HepG2 (cell line): ENCODE data around the gene OAF. TPM values are rescaled to one million over a fixed set of nuclear protein-coding genes. Genes with fewer than 3 reads are reported as not detected.

Source experiments
- ATAC-seq: fragments of 200-7000 bp; cut with Tn5 transposase; 3 replicates; pipeline ENCODE4 v1.9.1; 2020; ENCODE audit warnings: mild to moderate bottlenecking, moderate library complexity
- BruUV-seq: library from RNA; stranded (reverse); fragments of 400-500 nt; replicated peaks from 2 replicates; lab custom pipeline; 2021; lab: Mats Ljungman, UMichigan
- CTCF ChIA-PET: fragments of 300-600 bp; formaldehyde crosslinking; extraction: SDS; loops from one replicate; lab custom pipeline; 2021; ENCODE audit warnings: low total read pairs, inconsistent platforms, low intra/inter-chr PET ratio; lab: Yijun Ruan, JAX
- POLR2A ChIA-PET: fragments of 350-600 bp; sonication (Branson Sonifier 250); formaldehyde crosslinking; loops from one replicate; lab custom pipeline; 2020; ENCODE audit warnings: antibody characterized with exemption, inconsistent platforms; lab: Yijun Ruan, JAX
- DNase-seq: peaks from one replicate; pipeline ENCODE4 v3.0.0-alpha.2; 2015; ENCODE audit warnings: low spot score
- FAIRE-seq: peaks from 3 replicates; lab custom pipeline; 2011; peaks lifted over from hg19 to GRCh38; lab: Jason Lieb, UNC
- H2AFZ ChIP-seq: one replicate; pipeline ENCODE4 v1.6.1; 2011; ENCODE audit warnings: low read length, inconsistent platforms
- H3K27ac ChIP-seq: fragments of 300-600 bp; 3 replicates; pipeline ENCODE4 v1.8.0; 2011; ENCODE audit warnings: mixed run types, mild to moderate bottlenecking, mixed read lengths, low read length, inconsistent platforms; ENCODE audit not compliant: insufficient read depth; ENCODE audit errors: extremely low read length
- H3K27me3 ChIP-seq, 2 experiments: fragments of 200-600 bp in 1 of 2; 2 replicates in 1 of 2; 3 replicates in 1 of 2; pipeline versions ENCODE4 v1.6.0 to v1.8.0; 2011; ENCODE audit warnings: low read length in 2 of 2, mild to moderate bottlenecking in 2 of 2, moderate library complexity in 2 of 2, inconsistent platforms in 1 of 2; ENCODE audit not compliant: insufficient read depth in 2 of 2, control insufficient read depth in 1 of 2
- H3K36me3 ChIP-seq, 2 experiments: fragments of 200-600 bp in 1 of 2; replicated peaks in 1 of 2; 2 replicates in 1 of 2; 3 replicates in 1 of 2; pipeline versions ENCODE4 v1.5.1 to v1.8.0; 2011; ENCODE audit warnings: low read length in 2 of 2, inconsistent platforms in 1 of 2; ENCODE audit not compliant: insufficient read depth in 2 of 2, control insufficient read depth in 1 of 2
- H3K4me1 ChIP-seq: 2 replicates; pipeline ENCODE4 v1.5.1; 2012; ENCODE audit warnings: low read length, inconsistent platforms; ENCODE audit not compliant: insufficient read depth
- H3K4me2 ChIP-seq: 2 replicates; pipeline ENCODE4 v1.6.0; 2011; ENCODE audit warnings: low read depth, low read length, inconsistent platforms
- H3K4me3 ChIP-seq, 3 experiments: fragments of 200-600 bp in 1 of 3; sonication (generic), shearing (Covaris generic) in 1 of 3; replicated peaks in 1 of 3; 2 replicates each; pipeline ENCODE4 v1.5.1; 2011 to 2016; ENCODE audit warnings: low read length in 3 of 3, inconsistent platforms in 2 of 3, low read depth in 2 of 3, mild to moderate bottlenecking in 2 of 3, control low read depth in 1 of 3, mixed read lengths in 1 of 3; ENCODE audit not compliant: insufficient read depth in 1 of 3
- H3K79me2 ChIP-seq: one replicate; pipeline ENCODE4 v1.6.1; 2011; ENCODE audit warnings: low read length, inconsistent platforms; ENCODE audit not compliant: insufficient read depth
- H3K9ac ChIP-seq: 2 replicates; pipeline ENCODE4 v1.6.0; 2011; ENCODE audit warnings: mild to moderate bottlenecking, low read depth, low read length, inconsistent platforms; ENCODE audit not compliant: insufficient read depth
- H3K9me3 ChIP-seq: 2 replicates; pipeline ENCODE4 v1.5.1; 2012; ENCODE audit warnings: mild to moderate bottlenecking, low read length
- H4K20me1 ChIP-seq: 2 replicates; pipeline ENCODE4 v1.6.0; 2011; ENCODE audit warnings: inconsistent platforms, mild to moderate bottlenecking, low read length, moderate library complexity; ENCODE audit not compliant: insufficient read depth
- CCDC6 ChIP-seq: sonication (generic); formaldehyde crosslinking; IDR thresholded peaks from 2 replicates; pipeline ENCODE4 v1.8.1; 2022; ENCODE audit warnings: mild to moderate bottlenecking, missing genetic modification reagents, moderate library complexity
- EED ChIP-seq: sonication (generic); formaldehyde crosslinking; IDR thresholded peaks from 2 replicates; pipeline ENCODE4 v1.5.0; 2020; ENCODE audit warnings: mild to moderate bottlenecking, missing genetic modification reagents
- HNRNPK ChIP-seq: fragments of 200-400 bp; formaldehyde crosslinking; IDR thresholded peaks from 2 replicates; pipeline ENCODE4 v1.6.1; 2018; ENCODE audit warnings: low read length, low read depth, moderate library complexity, mild to moderate bottlenecking; ENCODE audit not compliant: poor library complexity, severe bottlenecking
- KLF11 ChIP-seq: IDR thresholded peaks from 2 replicates; pipeline ENCODE4 v1.6.1; 2016; ENCODE audit warnings: missing compliant biosample characterization
- MED8 ChIP-seq: sonication (generic); formaldehyde crosslinking; IDR thresholded peaks from 2 replicates; pipeline ENCODE4 v1.8.1; 2023; ENCODE audit warnings: mild to moderate bottlenecking, missing genetic modification reagents; ENCODE audit not compliant: insufficient replicate concordance
- TEAD2 ChIP-seq: sonication (generic); formaldehyde crosslinking; IDR thresholded peaks from 2 replicates; pipeline ENCODE4 v1.9.0; 2021; ENCODE audit warnings: missing genetic modification reagents
- ZFP41 ChIP-seq: sonication (generic); formaldehyde crosslinking; IDR thresholded peaks from 2 replicates; pipeline ENCODE4 v1.4.0; 2020; ENCODE audit warnings: mild to moderate bottlenecking, missing genetic modification reagents, borderline replicate concordance
- ZNF44 ChIP-seq: sonication (generic); formaldehyde crosslinking; IDR thresholded peaks from 2 replicates; pipeline ENCODE4 v1.5.1; 2020; ENCODE audit warnings: mild to moderate bottlenecking, missing genetic modification reagents
- ZNF468 ChIP-seq: sonication (generic); formaldehyde crosslinking; IDR thresholded peaks from 2 replicates; pipeline ENCODE4 v1.8.0; 2022; ENCODE audit warnings: mild to moderate bottlenecking, moderate library complexity, missing genetic modification reagents
- ZNF776 ChIP-seq: sonication (generic); formaldehyde crosslinking; IDR thresholded peaks from 2 replicates; pipeline ENCODE4 v1.4.0; 2020; ENCODE audit warnings: mild to moderate bottlenecking, missing genetic modification reagents
- ZNF878 ChIP-seq: sonication (generic); formaldehyde crosslinking; IDR thresholded peaks from 2 replicates; pipeline ENCODE4 v1.8.1; 2023; ENCODE audit warnings: mild to moderate bottlenecking, missing genetic modification reagents, moderate library complexity
- WGBS: methylation state at CpG from one replicate; pipeline ENCODE4 v1.1.6; 2017; ENCODE audit warnings: low lambda C conversion rate; 5-methylcytosine and 5-hydroxymethylcytosine counted together
- in situ Hi-C: cut with HindIII; loops from 2 replicates; pipeline ENCODE4 v1.10.0; 2017; ENCODE audit warnings: low pct_unique_long_range_greater_than_20kb; ENCODE audit not compliant: extremely low pct_ligation_motif_present
- intact Hi-C: fragments of 100-400 bp; cut with micrococcal nuclease; formaldehyde crosslinking; loops from one replicate; pipeline ENCODE4 v1.10.0; 2022; ENCODE audit not compliant: unreplicated experiment
- polyA plus RNA-seq, 8 experiments: library from polyadenylated mRNA; depleted of rRNA in 3 of 8; stranded (reverse) in 7 of 8; unstranded in 1 of 8; fragments of >200 nt; fragmentation: Illumina TruSeq in 4 of 8; extraction: Trizol in 4 of 8; gene quantifications; 2 replicates each; pipeline versions ENCODE4 v1.2.1 to v1.2.3, GENCODE V29; 2011 to 2016; ENCODE audit warnings: low read depth in 4 of 8, missing spikeins in 1 of 8, mixed read lengths in 1 of 8; ENCODE audit not compliant: insufficient read depth in 1 of 8
- total RNA-seq, 5 experiments: library from RNA; depleted of rRNA; stranded (reverse); fragments of >200 nt; fragmentation: Illumina TruSeq; extraction: Trizol; gene quantifications; 2 replicates each; pipeline ENCODE4 v1.2.3, GENCODE V29; 2016; ENCODE audit warnings: low read depth in 1 of 5
- TF ChIP-seq, protein P1 (sequence below): IDR thresholded peaks from 2 replicates; pipeline ENCODE4 v1.4.0; 2020; ENCODE audit warnings: mild to moderate bottlenecking, missing genetic modification reagents
- TF ChIP-seq, protein P2 (sequence below): sonication (generic); formaldehyde crosslinking; conservative IDR thresholded peaks from 2 replicates; pipeline ENCODE4 v1.4.0; 2020; ENCODE audit warnings: missing genetic modification reagents
- TF ChIP-seq, protein P3 (sequence below): sonication (generic); formaldehyde crosslinking; IDR thresholded peaks from 2 replicates; pipeline ENCODE4 v1.4.0; 2020; ENCODE audit warnings: missing genetic modification reagents

OAF gene
- total and polyA plus RNA-seq, 2 of the 13 experiments (the other 11 are each of a cell fraction or from before 2014, with no cell fraction given) = 63.7 to 94.6 TPM

DNA sequence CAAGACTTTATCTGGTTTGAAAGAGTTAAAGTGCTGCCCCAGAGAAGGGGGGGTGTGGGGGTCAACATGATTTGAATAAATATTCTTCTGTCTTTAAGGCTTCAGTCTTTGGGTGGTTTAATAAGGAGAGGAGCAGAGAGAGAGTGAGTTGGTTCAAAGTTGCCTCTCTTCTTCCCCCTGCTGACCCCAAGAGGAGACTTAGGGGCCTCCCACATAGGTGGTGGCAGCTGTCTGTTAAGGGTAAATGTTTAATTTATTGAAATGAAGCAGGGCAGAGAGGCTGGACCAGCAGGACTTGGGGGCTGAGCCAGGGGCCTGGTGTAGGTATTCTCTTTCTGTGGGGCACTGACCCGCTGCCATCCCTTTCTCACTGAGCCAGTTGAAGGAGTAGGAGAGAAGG, 34.6 kb downstream of the OAF start (continued):
- TF ChIP-seq, protein P1, sequence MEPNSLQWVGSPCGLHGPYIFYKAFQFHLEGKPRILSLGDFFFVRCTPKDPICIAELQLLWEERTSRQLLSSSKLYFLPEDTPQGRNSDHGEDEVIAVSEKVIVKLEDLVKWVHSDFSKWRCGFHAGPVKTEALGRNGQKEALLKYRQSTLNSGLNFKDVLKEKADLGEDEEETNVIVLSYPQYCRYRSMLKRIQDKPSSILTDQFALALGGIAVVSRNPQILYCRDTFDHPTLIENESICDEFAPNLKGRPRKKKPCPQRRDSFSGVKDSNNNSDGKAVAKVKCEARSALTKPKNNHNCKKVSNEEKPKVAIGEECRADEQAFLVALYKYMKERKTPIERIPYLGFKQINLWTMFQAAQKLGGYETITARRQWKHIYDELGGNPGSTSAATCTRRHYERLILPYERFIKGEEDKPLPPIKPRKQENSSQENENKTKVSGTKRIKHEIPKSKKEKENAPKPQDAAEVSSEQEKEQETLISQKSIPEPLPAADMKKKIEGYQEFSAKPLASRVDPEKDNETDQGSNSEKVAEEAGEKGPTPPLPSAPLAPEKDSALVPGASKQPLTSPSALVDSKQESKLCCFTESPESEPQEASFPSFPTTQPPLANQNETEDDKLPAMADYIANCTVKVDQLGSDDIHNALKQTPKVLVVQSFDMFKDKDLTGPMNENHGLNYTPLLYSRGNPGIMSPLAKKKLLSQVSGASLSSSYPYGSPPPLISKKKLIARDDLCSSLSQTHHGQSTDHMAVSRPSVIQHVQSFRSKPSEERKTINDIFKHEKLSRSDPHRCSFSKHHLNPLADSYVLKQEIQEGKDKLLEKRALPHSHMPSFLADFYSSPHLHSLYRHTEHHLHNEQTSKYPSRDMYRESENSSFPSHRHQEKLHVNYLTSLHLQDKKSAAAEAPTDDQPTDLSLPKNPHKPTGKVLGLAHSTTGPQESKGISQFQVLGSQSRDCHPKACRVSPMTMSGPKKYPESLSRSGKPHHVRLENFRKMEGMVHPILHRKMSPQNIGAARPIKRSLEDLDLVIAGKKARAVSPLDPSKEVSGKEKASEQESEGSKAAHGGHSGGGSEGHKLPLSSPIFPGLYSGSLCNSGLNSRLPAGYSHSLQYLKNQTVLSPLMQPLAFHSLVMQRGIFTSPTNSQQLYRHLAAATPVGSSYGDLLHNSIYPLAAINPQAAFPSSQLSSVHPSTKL (CRISPR knock-in tag) = no peak
- no peak for TF ChIP-seq ZFP41 (CRISPR knock-in tag)

DNA sequence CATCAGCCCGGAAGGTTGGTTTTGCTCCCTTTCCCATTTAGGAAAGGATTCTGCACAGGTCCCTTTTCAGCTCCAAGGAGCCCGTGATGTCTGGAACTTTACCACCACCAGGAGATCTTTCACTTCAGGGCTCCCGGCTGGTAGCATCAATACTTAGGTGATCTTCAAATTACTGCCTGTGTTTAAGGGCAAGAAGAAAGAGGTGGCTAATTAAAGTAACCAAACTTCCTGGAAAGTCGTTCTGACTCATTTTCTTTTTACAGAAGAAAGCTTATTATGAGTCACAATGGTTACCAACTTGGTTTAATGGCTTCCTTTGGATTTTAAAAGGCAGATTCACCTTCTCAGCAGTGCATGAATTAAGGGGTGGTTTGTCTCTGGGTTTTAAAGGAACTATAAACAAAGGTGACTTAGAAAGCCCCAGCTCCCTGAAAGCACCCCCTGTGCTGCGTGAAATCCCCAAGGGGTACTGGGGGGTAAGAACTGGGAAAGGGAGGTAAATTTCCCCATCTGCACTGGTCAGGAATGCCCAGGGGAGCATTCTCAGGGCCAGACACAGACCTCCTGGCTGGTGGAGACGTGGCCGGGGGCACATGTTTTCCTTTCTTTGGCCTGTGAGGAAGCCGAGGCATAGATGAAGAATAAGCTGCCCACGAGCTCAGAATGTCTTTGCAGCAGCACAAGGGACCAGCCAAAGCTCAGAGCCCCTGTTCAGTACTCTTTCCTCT, 37.9 kb downstream of the OAF start:
- H3K79me2 ChIP-seq = no peaks in the 10 kb centered on the region
- in situ Hi-C loops (no loop called here), intact Hi-C loops (no loop called here)
- ATAC-seq (no peak), FAIRE-seq (no peak), DNase-seq (no peak)
- H3K36me3 ChIP-seq = no peaks in the 10 kb centered on the region
- POLR2A ChIA-PET = no interaction called here
- H3K4me1 ChIP-seq = no peaks in the 10 kb centered on the region
- no peak overlapping the region for H3K4me2 ChIP-seq
- peaks cover 4 to 61% of the 10 kb centered on the region in 2 experiments for H3K27me3 ChIP-seq
- H3K9ac ChIP-seq = no peak overlapping the region
- no TSS peak for BruUV-seq
- no peak overlapping the region for H2AFZ ChIP-seq
- CTCF ChIA-PET = no interaction called here
- no peaks in the 10 kb centered on the region for H4K20me1 ChIP-seq
- no peak overlapping the region for H3K27ac ChIP-seq
- no peaks in the 10 kb centered on the region for H3K9me3 ChIP-seq
- 14% methylated on average over 9 of the region's 9 CpGs for WGBS
- H3K4me3 ChIP-seq = no peak overlapping the region
- TF ChIP-seq MED8 (CRISPR knock-in tag) = no peak
- TF ChIP-seq, protein P2, sequence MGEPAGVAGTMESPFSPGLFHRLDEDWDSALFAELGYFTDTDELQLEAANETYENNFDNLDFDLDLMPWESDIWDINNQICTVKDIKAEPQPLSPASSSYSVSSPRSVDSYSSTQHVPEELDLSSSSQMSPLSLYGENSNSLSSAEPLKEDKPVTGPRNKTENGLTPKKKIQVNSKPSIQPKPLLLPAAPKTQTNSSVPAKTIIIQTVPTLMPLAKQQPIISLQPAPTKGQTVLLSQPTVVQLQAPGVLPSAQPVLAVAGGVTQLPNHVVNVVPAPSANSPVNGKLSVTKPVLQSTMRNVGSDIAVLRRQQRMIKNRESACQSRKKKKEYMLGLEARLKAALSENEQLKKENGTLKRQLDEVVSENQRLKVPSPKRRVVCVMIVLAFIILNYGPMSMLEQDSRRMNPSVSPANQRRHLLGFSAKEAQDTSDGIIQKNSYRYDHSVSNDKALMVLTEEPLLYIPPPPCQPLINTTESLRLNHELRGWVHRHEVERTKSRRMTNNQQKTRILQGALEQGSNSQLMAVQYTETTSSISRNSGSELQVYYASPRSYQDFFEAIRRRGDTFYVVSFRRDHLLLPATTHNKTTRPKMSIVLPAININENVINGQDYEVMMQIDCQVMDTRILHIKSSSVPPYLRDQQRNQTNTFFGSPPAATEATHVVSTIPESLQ = no peak
- no peak for TF ChIP-seq ZNF878
- TF ChIP-seq KLF11 = no peak
- TF ChIP-seq EED (CRISPR knock-in tag) = no peak
- no peak for TF ChIP-seq TEAD2 (CRISPR knock-in tag)
- TF ChIP-seq ZNF44 (CRISPR knock-in tag) = no peak
- no peak for TF ChIP-seq ZNF776 (CRISPR knock-in tag)
- TF ChIP-seq, protein P3, sequence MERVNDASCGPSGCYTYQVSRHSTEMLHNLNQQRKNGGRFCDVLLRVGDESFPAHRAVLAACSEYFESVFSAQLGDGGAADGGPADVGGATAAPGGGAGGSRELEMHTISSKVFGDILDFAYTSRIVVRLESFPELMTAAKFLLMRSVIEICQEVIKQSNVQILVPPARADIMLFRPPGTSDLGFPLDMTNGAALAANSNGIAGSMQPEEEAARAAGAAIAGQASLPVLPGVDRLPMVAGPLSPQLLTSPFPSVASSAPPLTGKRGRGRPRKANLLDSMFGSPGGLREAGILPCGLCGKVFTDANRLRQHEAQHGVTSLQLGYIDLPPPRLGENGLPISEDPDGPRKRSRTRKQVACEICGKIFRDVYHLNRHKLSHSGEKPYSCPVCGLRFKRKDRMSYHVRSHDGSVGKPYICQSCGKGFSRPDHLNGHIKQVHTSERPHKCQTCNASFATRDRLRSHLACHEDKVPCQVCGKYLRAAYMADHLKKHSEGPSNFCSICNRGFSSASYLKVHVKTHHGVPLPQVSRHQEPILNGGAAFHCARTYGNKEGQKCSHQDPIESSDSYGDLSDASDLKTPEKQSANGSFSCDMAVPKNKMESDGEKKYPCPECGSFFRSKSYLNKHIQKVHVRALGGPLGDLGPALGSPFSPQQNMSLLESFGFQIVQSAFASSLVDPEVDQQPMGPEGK (CRISPR knock-in tag) = no peak
- no peak for TF ChIP-seq ZNF468
- no peak for TF ChIP-seq CCDC6 (CRISPR knock-in tag)
- TF ChIP-seq HNRNPK = no peak
